Common myeloid progenitor, CD34-positive (primary cell): ENCODE data around the gene TOP3A.

Source experiments
- CTCF ChIA-PET: fragments of 350-600 bp; sonication (Branson Sonifier 250); formaldehyde crosslinking; loops from one replicate; lab custom pipeline; 2021; ENCODE audit warnings: antibody characterized with exemption; lab: Charles Lee
- POLR2A ChIA-PET: fragments of 350-600 bp; sonication (Branson Sonifier 250); formaldehyde crosslinking; loops from one replicate; lab custom pipeline; 2021; ENCODE audit warnings: antibody characterized with exemption; lab: Charles Lee
- DNase-seq, 3 donors: peaks; one replicate each; pipeline versions ENCODE4 v3.0.0 to v3.0.0-alpha.2; 2013
- H3K27ac ChIP-seq, 2 experiments: 1 replicate in 1 of 2; 2 replicates in 1 of 2; pipeline ENCODE4 v1.7.0; 2013; ENCODE audit warnings: inconsistent platforms in 2 of 2, low read length in 2 of 2, mild to moderate bottlenecking in 2 of 2, low read depth in 1 of 2, moderate library complexity in 1 of 2; ENCODE audit not compliant: severe bottlenecking in 2 of 2, insufficient read depth in 1 of 2, poor library complexity in 1 of 2
- H3K27me3 ChIP-seq, 5 experiments: replicated peaks in 2 of 5; 1 replicate in 3 of 5; 2 replicates in 2 of 5; pipeline versions ENCODE4 v1.6.1 to v1.7.0; 2013; ENCODE audit warnings: low read length in 4 of 5, mild to moderate bottlenecking in 2 of 5, moderate library complexity in 2 of 5, inconsistent platforms in 1 of 5; ENCODE audit not compliant: insufficient read depth in 5 of 5, control insufficient read depth in 4 of 5
- H3K36me3 ChIP-seq, 4 experiments: 1 replicate in 2 of 4; 2 replicates in 2 of 4; pipeline versions ENCODE4 v1.6.1 to v1.7.0; 2013; ENCODE audit warnings: low read length in 3 of 4, control low read depth in 1 of 4, mild to moderate bottlenecking in 1 of 4; ENCODE audit not compliant: control insufficient read depth in 4 of 4, insufficient read depth in 4 of 4
- H3K4me1 ChIP-seq, 4 experiments: 1 replicate in 3 of 4; 2 replicates in 1 of 4; pipeline versions ENCODE4 v1.6.1 to v1.7.1; 2013; ENCODE audit warnings: low read length in 3 of 4, mild to moderate bottlenecking in 3 of 4, control low read depth in 1 of 4, inconsistent platforms in 1 of 4, moderate library complexity in 1 of 4; ENCODE audit not compliant: control insufficient read depth in 4 of 4, insufficient read depth in 4 of 4; ENCODE audit errors: control extremely low read depth in 1 of 4
- H3K4me3 ChIP-seq, 7 experiments: 1 replicate in 4 of 7; 2 replicates in 3 of 7; pipeline versions ENCODE4 v1.5.1 to v1.7.0; 2013; ENCODE audit warnings: mild to moderate bottlenecking in 7 of 7, low read length in 6 of 7, moderate library complexity in 6 of 7, inconsistent platforms in 2 of 7, low read depth in 2 of 7, control low read depth in 1 of 7; ENCODE audit not compliant: insufficient read depth in 4 of 7, control insufficient read depth in 1 of 7; ENCODE audit errors: extremely low read depth in 1 of 7
- H3K9me3 ChIP-seq, 5 experiments: 1 replicate in 4 of 5; 2 replicates in 1 of 5; pipeline versions ENCODE4 v1.6.1 to v1.7.1; 2013; ENCODE audit warnings: low read length in 4 of 5, mild to moderate bottlenecking in 2 of 5, inconsistent platforms in 1 of 5, low read depth in 1 of 5, moderate library complexity in 1 of 5; ENCODE audit not compliant: control insufficient read depth in 4 of 5, insufficient read depth in 2 of 5; ENCODE audit errors: control extremely low read depth in 1 of 5
- WGBS: methylation state at CpG from one replicate; pipeline ENCODE4 v1.1.5; 2013; ENCODE audit not compliant: insufficient coverage; 5-methylcytosine and 5-hydroxymethylcytosine counted together

Gene TOP3A

GRCh38 chr17:18225121-18225641 is 89.6 kb downstream of the TOP3A start, which contains the start of gene LLGL1:
Gene LLGL1 (plus strand): TSS chr17:18225635. CDS start chr17:18225683, 48 bp downstream.
- CTCF ChIA-PET: interaction anchor here (0.9 to 1.0 kb wide), 2 partner anchors 8 to 80 kb away, joined by 3 read pairs; no protein-coding TSS in a partner anchor

GRCh38 chr17:18224387-18225120 is 90.2 kb downstream of the TOP3A start:
- Histone ChIP-seq H3K4me3 (peak overlapping the region in 6 of 7 experiments; percentile 29 to 69 (median 60)), H3K27ac (no peak overlapping the region), H3K36me3 (no peaks in the 10 kb centered on the region), H3K4me1 (peaks cover 0 to 18% (median 17%) of the 10 kb centered on the region in 4 experiments), H3K9me3 (no peaks in the 10 kb centered on the region), H3K27me3 (no peaks in the 10 kb centered on the region)
- WGBS: 69% methylated on average over 21 of the region's 23 CpGs
- ChIA-PET CTCF (interaction anchor here (0.8 to 1.8 kb wide), 4 partner anchors 8 to 80 kb away, joined by 3 to 7 read pairs (median 3); partner anchors contain the start of gene ALKBH5), POLR2A (no interaction called here)
- no peak for DNase-seq

More at GRCh38 chr17:18225121-18225641, 89.6 kb downstream of the TOP3A start, which contains the start of gene LLGL1:
- H3K36me3 ChIP-seq: no peaks in the 10 kb centered on the region
- POLR2A ChIA-PET: no interaction called here
- H3K9me3 ChIP-seq: no peaks in the 10 kb centered on the region
- peak within 1 kb of the TSS; percentile 40 to 86 (median 82) for H3K4me3 ChIP-seq
- peak; percentile 94 to 97 (median 97) for DNase-seq
- peak within 1 kb of the TSS in 1 of 2 experiments; percentile 74 for H3K27ac ChIP-seq
- no peaks in the 10 kb centered on the region for H3K27me3 ChIP-seq
- WGBS: under 1% methylated on average over 40 of the region's 60 CpGs
- peaks cover 0 to 18% (median 17%) of the 10 kb centered on the region in 4 experiments for H3K4me1 ChIP-seq

GRCh38 chr17:18224053-18224386 is 90.8 kb downstream of the TOP3A start:
- DNase-seq: no peak
- no peak overlapping the region for H3K4me3 ChIP-seq
- 86% methylated on average over 4 of the region's 4 CpGs for WGBS
- H3K27ac ChIP-seq: no peak overlapping the region
- ChIA-PET POLR2A (no interaction called here), CTCF (interaction anchor here (0.8 to 1.8 kb wide), 4 partner anchors 15 to 79 kb away, joined by 3 to 7 read pairs (median 3); partner anchors contain the start of gene ALKBH5)
- peaks cover 0 to 18% (median 17%) of the 10 kb centered on the region in 4 experiments for H3K4me1 ChIP-seq
- H3K36me3 ChIP-seq: no peaks in the 10 kb centered on the region
- no peaks in the 10 kb centered on the region for H3K9me3 ChIP-seq
- no peaks in the 10 kb centered on the region for H3K27me3 ChIP-seq
